SU-DHL-6 (cell line): ENCODE data around the gene SCARB1.

Source experiments
- H2AFZ ChIP-seq: fragments of 200-600 bp; sonication (generic); 2 replicates; pipeline ENCODE4 v1.6.1; 2014; ENCODE audit warnings: low read depth, mild to moderate bottlenecking, moderate library complexity, mixed read lengths, antibody characterized with exemption, low read length; ENCODE audit not compliant: severe bottlenecking
- H3F3A ChIP-seq: fragments of 200-600 bp; shearing (Covaris generic); 2 replicates; pipeline ENCODE4 v1.6.0; 2016; ENCODE audit warnings: antibody characterized with exemption, mild to moderate bottlenecking; ENCODE audit not compliant: insufficient read depth
- H3K27ac ChIP-seq: fragments of 200-600 bp; sonication (generic); 2 replicates; pipeline ENCODE4 v1.5.1; 2016; ENCODE audit warnings: low read depth, mild to moderate bottlenecking, low read length, moderate library complexity, mixed read lengths
- H3K27me3 ChIP-seq: fragments of 200-600 bp; sonication (generic), shearing (Covaris generic); 2 replicates; pipeline ENCODE4 v1.6.0; 2014; ENCODE audit warnings: mild to moderate bottlenecking, low read length
- H3K36me3 ChIP-seq: fragments of 200-600 bp; sonication (generic); 2 replicates; pipeline ENCODE4 v1.6.1; 2014; ENCODE audit warnings: mild to moderate bottlenecking, low read length, mixed read lengths
- H3K4me2 ChIP-seq: fragments of 300-600, 200-600 bp; shearing (Covaris generic), sonication (generic); 2 replicates; pipeline ENCODE4 v1.6.0; 2014; ENCODE audit warnings: low read length, low read depth, mild to moderate bottlenecking; ENCODE audit not compliant: poor library complexity, severe bottlenecking
- H3K4me3 ChIP-seq: fragments of 200-600 bp; sonication (generic); 2 replicates; pipeline ENCODE4 v1.5.1; 2014; ENCODE audit warnings: antibody characterized with exemption, low read length, mild to moderate bottlenecking, mixed read lengths; ENCODE audit not compliant: insufficient read depth, poor library complexity, severe bottlenecking
- H3K79me2 ChIP-seq: fragments of 200-600 bp; sonication (generic); 2 replicates; pipeline ENCODE4 v1.6.1; 2014; ENCODE audit warnings: mild to moderate bottlenecking, low read length, moderate library complexity; ENCODE audit not compliant: insufficient read depth
- H3K9ac ChIP-seq: fragments of 200-600 bp; sonication (generic); 2 replicates; pipeline ENCODE4 v1.7.0; 2014; ENCODE audit warnings: mild to moderate bottlenecking, low read length
- H3K9me2 ChIP-seq: fragments of 200-600 bp; sonication (generic); replicated peaks from 2 replicates; pipeline ENCODE4 v1.6.1; 2014; ENCODE audit warnings: low read length; ENCODE audit not compliant: insufficient read depth
- H3K9me3 ChIP-seq: fragments of 200-600 bp; sonication (generic); 2 replicates; pipeline ENCODE4 v1.6.1; 2014; ENCODE audit warnings: low read length, mixed read lengths; ENCODE audit not compliant: insufficient read depth
- H4K20me1 ChIP-seq: fragments of 200-600 bp; sonication (generic); 2 replicates; pipeline ENCODE4 v1.6.1; 2014; ENCODE audit warnings: low read depth, mild to moderate bottlenecking, antibody characterized with exemption, low read length, moderate library complexity, mixed read lengths
- CTCF ChIP-seq: fragments of 200-600 bp; sonication (generic); IDR thresholded peaks from one replicate; pipeline ENCODE4 v1.5.1; 2017; ENCODE audit warnings: antibody characterized with exemption, mild to moderate bottlenecking, low read length, moderate library complexity; ENCODE audit not compliant: insufficient read depth, poor library complexity, severe bottlenecking
- EZH2phosphoT487 ChIP-seq: fragments of 200-600 bp; sonication (generic), shearing (Covaris generic); conservative IDR thresholded peaks from 2 replicates; pipeline ENCODE4 v1.6.1; 2018; ENCODE audit warnings: mild to moderate bottlenecking, antibody characterized with exemption, low read length, moderate library complexity, mixed read lengths

Gene SCARB1

GRCh38 chr12:124833693-124834122 lies 30.0 kb downstream of the SCARB1 start:
- H3K27me3 ChIP-seq = no peaks in the 10 kb centered on the region
- no peak overlapping the region for H3K4me2 ChIP-seq
- peaks cover 17% of the 10 kb centered on the region; the same call in 1 of the 2 replicates for H3K79me2 ChIP-seq
- no peaks in the 10 kb centered on the region for H3K9me3 ChIP-seq
- no peaks in the 10 kb centered on the region for H3K36me3 ChIP-seq
- no peaks in the 10 kb centered on the region for H4K20me1 ChIP-seq
- H3K9me2 ChIP-seq = no peaks in the 10 kb centered on the region
- no peak overlapping the region for H3K4me3 ChIP-seq
- H3K27ac ChIP-seq = no peak overlapping the region
- H3K9ac ChIP-seq = no peak overlapping the region
- H2AFZ ChIP-seq = no peak overlapping the region
- TF ChIP-seq EZH2phosphoT487 = no peak
- no peak for TF ChIP-seq CTCF
- H3F3A ChIP-seq = no peaks in the 10 kb centered on the region

GRCh38 chr12:124832856-124833255 lies 30.8 kb downstream of the SCARB1 start:
- no peaks in the 10 kb centered on the region for H3K9me3 ChIP-seq
- no peaks in the 10 kb centered on the region for H3K9me2 ChIP-seq
- no peak overlapping the region for H3K9ac ChIP-seq
- H3K4me3 ChIP-seq = no peak overlapping the region
- H3K79me2 ChIP-seq = peaks cover 18% of the 10 kb centered on the region; the same call in 1 of the 2 replicates
- H3K36me3 ChIP-seq = no peaks in the 10 kb centered on the region
- H3K4me2 ChIP-seq = no peak overlapping the region
- no peaks in the 10 kb centered on the region for H3K27me3 ChIP-seq
- TF ChIP-seq CTCF (no peak), EZH2phosphoT487 (no peak)
- no peaks in the 10 kb centered on the region for H4K20me1 ChIP-seq
- no peak overlapping the region for H2AFZ ChIP-seq
- H3F3A ChIP-seq = no peaks in the 10 kb centered on the region
- no peak overlapping the region for H3K27ac ChIP-seq

- no peak overlapping the region for H2AFZ ChIP-seq
- H3K27ac ChIP-seq = no peak overlapping the region
- H3K4me2 ChIP-seq = no peak overlapping the region
- no peaks in the 10 kb centered on the region for H3F3A ChIP-seq
- no peak for TF ChIP-seq EZH2phosphoT487
- no peak for TF ChIP-seq CTCF
- no peaks in the 10 kb centered on the region for H3K9me2 ChIP-seq
- H3K27me3 ChIP-seq = no peaks in the 10 kb centered on the region
- H3K79me2 ChIP-seq = peaks cover 18% of the 10 kb centered on the region
- no peak overlapping the region for H3K4me3 ChIP-seq
- no peaks in the 10 kb centered on the region for H4K20me1 ChIP-seq
- no peaks in the 10 kb centered on the region for H3K36me3 ChIP-seq
- H3K9ac ChIP-seq = no peak overlapping the region
- H3K9me3 ChIP-seq = no peaks in the 10 kb centered on the region
Measured at GRCh38 chr12:124831590-124831989, 32.1 kb downstream of the SCARB1 start.

GRCh38 chr12:124830306-124830705 lies 33.4 kb downstream of the SCARB1 start:
- no peak overlapping the region for H3K9ac ChIP-seq
- H2AFZ ChIP-seq = no peak overlapping the region
- TF ChIP-seq EZH2phosphoT487 (no peak), CTCF (no peak)
- no peaks in the 10 kb centered on the region for H4K20me1 ChIP-seq
- no peaks in the 10 kb centered on the region for H3K27me3 ChIP-seq
- no peaks in the 10 kb centered on the region for H3K9me3 ChIP-seq
- no peak overlapping the region for H3K4me2 ChIP-seq
- peaks cover 18% of the 10 kb centered on the region for H3K79me2 ChIP-seq
- H3F3A ChIP-seq = no peaks in the 10 kb centered on the region
- H3K9me2 ChIP-seq = no peaks in the 10 kb centered on the region
- H3K36me3 ChIP-seq = no peaks in the 10 kb centered on the region
- no peak overlapping the region for H3K4me3 ChIP-seq
- H3K27ac ChIP-seq = no peak overlapping the region
